H1 (cell line): ENCODE data around the gene DIP2C. TPM values are rescaled to one million over a fixed set of nuclear protein-coding genes. Genes with fewer than 3 reads are reported as not detected.

ENCODE experiments used
- CTCF ChIA-PET: fragments of 300-600 bp; sonication (Branson Sonifier 250); formaldehyde crosslinking; loops from one replicate; lab custom pipeline; 2021; ENCODE audit not compliant: partially characterized antibody; lab: Charles Lee
- POLR2A ChIA-PET: fragments of 300-600 bp; sonication (Branson Sonifier 250); formaldehyde crosslinking; loops from one replicate; lab custom pipeline; 2021; ENCODE audit warnings: inconsistent platforms; ENCODE audit not compliant: partially characterized antibody; lab: Charles Lee
- DNase-seq, 2 experiments: peaks; one replicate each; pipeline versions ENCODE4 v3.0.0 to v3.0.0-alpha.2; 2010 to 2022; ENCODE audit warnings: low spot score in 2 of 2, low read depth in 1 of 2, mixed read lengths in 1 of 2
- FAIRE-seq: peaks from 2 replicates; lab custom pipeline; 2011; peaks lifted over from hg19 to GRCh38; lab: Jason Lieb, UNC
- H2AFZ ChIP-seq: 2 replicates; pipeline ENCODE4 v1.8.1; 2012; ENCODE audit warnings: low read length, inconsistent platforms
- H2AK5ac ChIP-seq: 2 replicates; pipeline ENCODE4 v1.6.1; 2013; ENCODE audit warnings: low read depth, low read length
- H2BK120ac ChIP-seq: replicated peaks from 2 replicates; pipeline ENCODE3; 2013; ENCODE audit warnings: low read depth, low read length, inconsistent platforms
- H2BK12ac ChIP-seq: 2 replicates; pipeline ENCODE4 v1.6.1; 2013; ENCODE audit warnings: low read depth, low read length
- H2BK15ac ChIP-seq: 2 replicates; pipeline ENCODE4 v1.6.1; 2013; ENCODE audit warnings: low read length
- H2BK20ac ChIP-seq: 2 replicates; pipeline ENCODE4 v1.6.1; 2013; ENCODE audit warnings: low read length
- H2BK5ac ChIP-seq: 2 replicates; pipeline ENCODE4 v1.6.1; 2013; ENCODE audit warnings: low read depth, low read length
- H3K14ac ChIP-seq: 2 replicates; pipeline ENCODE4 v1.6.1; 2013; ENCODE audit warnings: inconsistent platforms; ENCODE audit not compliant: insufficient read length
- H3K18ac ChIP-seq: 2 replicates; pipeline ENCODE4 v1.6.1; 2013; ENCODE audit warnings: low read length; ENCODE audit errors: extremely low read depth
- H3K23ac ChIP-seq: 2 replicates; pipeline ENCODE4 v1.6.1; 2013; ENCODE audit warnings: inconsistent platforms; ENCODE audit not compliant: insufficient read length
- H3K23me2 ChIP-seq: 2 replicates; pipeline ENCODE4 v1.6.1; 2013; ENCODE audit warnings: low read depth, low read length
- H3K27ac ChIP-seq: 2 replicates; pipeline ENCODE4 v1.6.1; 2011; ENCODE audit warnings: low read depth, low read length, inconsistent platforms
- H3K27me3 ChIP-seq, 4 experiments: replicated peaks in 1 of 4; 1 replicate in 1 of 4; 2 replicates in 3 of 4; pipeline versions ENCODE4 v1.6.1 to v1.8.1; 2011 to 2013; ENCODE audit warnings: low read length in 3 of 4, mild to moderate bottlenecking in 3 of 4, inconsistent platforms in 2 of 4, mixed read lengths in 2 of 4, moderate library complexity in 1 of 4; ENCODE audit not compliant: control insufficient read depth in 3 of 4, insufficient read depth in 3 of 4; ENCODE audit errors: extremely low read depth in 1 of 4
- H3K36me3 ChIP-seq, 4 experiments: 2 replicates each; pipeline versions ENCODE4 v1.6.1 to v1.8.1; 2011 to 2013; ENCODE audit warnings: mild to moderate bottlenecking in 4 of 4, low read length in 3 of 4, moderate library complexity in 2 of 4, control low read depth in 1 of 4, inconsistent platforms in 1 of 4; ENCODE audit not compliant: insufficient read depth in 4 of 4, control insufficient read depth in 2 of 4
- H3K4ac ChIP-seq: replicated peaks from 2 replicates; pipeline ENCODE3; 2013; ENCODE audit warnings: low read length, low read depth, mixed read lengths, inconsistent platforms; ENCODE audit not compliant: insufficient read length
- H3K4me1 ChIP-seq, 4 experiments: replicated peaks in 1 of 4; 1 replicate in 1 of 4; 2 replicates in 3 of 4; pipeline versions ENCODE4 v1.6.1 to v1.8.1; 2011 to 2013; ENCODE audit warnings: low read length in 3 of 4, inconsistent platforms in 2 of 4, mixed read lengths in 1 of 4; ENCODE audit not compliant: insufficient read depth in 4 of 4, control insufficient read depth in 3 of 4
- H3K4me2 ChIP-seq, 2 experiments: 2 replicates each; pipeline versions ENCODE4 v1.6.1 to v1.8.1; 2011 to 2013; ENCODE audit warnings: low read depth in 2 of 2, low read length in 2 of 2, control low read depth in 1 of 2, inconsistent platforms in 1 of 2, mild to moderate bottlenecking in 1 of 2; ENCODE audit not compliant: insufficient read depth in 1 of 2
- H3K4me3 ChIP-seq, 4 experiments: fragments of 200-600, 300-600 bp in 1 of 4; sonication (generic), shearing (Covaris generic), sonication (Bioruptor Twin) in 1 of 4; 2 replicates each; pipeline versions ENCODE4 v1.5.1 to v1.8.1; 2011 to 2016; ENCODE audit warnings: low read length in 4 of 4, low read depth in 3 of 4, control low read depth in 2 of 4, inconsistent platforms in 2 of 4, mild to moderate bottlenecking in 2 of 4, mixed read lengths in 1 of 4, moderate library complexity in 1 of 4; ENCODE audit not compliant: insufficient read depth in 2 of 4; ENCODE audit errors: extremely low read depth in 1 of 4
- H3K56ac ChIP-seq: replicated peaks from 2 replicates; pipeline ENCODE3; 2013; ENCODE audit warnings: low read depth, mild to moderate bottlenecking, mixed read lengths, low read length, inconsistent platforms; ENCODE audit not compliant: insufficient read length
- H3K79me1 ChIP-seq: 2 replicates; pipeline ENCODE4 v1.6.1; 2013; ENCODE audit warnings: low read depth, low read length, control low read depth
- H3K79me2 ChIP-seq, 2 experiments: 2 replicates each; pipeline versions ENCODE4 v1.6.1 to v1.8.1; 2012 to 2013; ENCODE audit warnings: low read length in 2 of 2, mild to moderate bottlenecking in 2 of 2, inconsistent platforms in 1 of 2; ENCODE audit not compliant: insufficient read depth in 2 of 2, control insufficient read depth in 1 of 2
- H3K9ac ChIP-seq, 4 experiments: replicated peaks in 1 of 4; 1 replicate in 1 of 4; 2 replicates in 3 of 4; pipeline versions ENCODE4 v1.6.1 to v1.8.1; 2011 to 2013; ENCODE audit warnings: low read depth in 3 of 4, low read length in 3 of 4, control low read depth in 2 of 4, mild to moderate bottlenecking in 2 of 4, moderate library complexity in 2 of 4, inconsistent platforms in 1 of 4; ENCODE audit errors: extremely low read depth in 1 of 4
- H3K9me3 ChIP-seq, 2 experiments: 2 replicates each; pipeline versions ENCODE4 v1.6.1 to v1.8.1; 2012 to 2013; ENCODE audit warnings: mild to moderate bottlenecking in 2 of 2, moderate library complexity in 2 of 2, control low read depth in 1 of 2, inconsistent platforms in 1 of 2, low read depth in 1 of 2, low read length in 1 of 2, mixed read lengths in 1 of 2; ENCODE audit not compliant: insufficient read depth in 2 of 2
- H4K20me1 ChIP-seq, 2 experiments: replicated peaks in 1 of 2; 2 replicates each; pipeline versions ENCODE3 to v1.8.1; 2011 to 2013; ENCODE audit warnings: inconsistent platforms in 2 of 2, low read length in 2 of 2, mild to moderate bottlenecking in 1 of 2; ENCODE audit not compliant: insufficient read depth in 2 of 2, control insufficient read depth in 1 of 2
- H4K5ac ChIP-seq: 2 replicates; pipeline ENCODE4 v1.6.1; 2013; ENCODE audit warnings: low read length, low read depth, mixed read lengths, inconsistent platforms; ENCODE audit not compliant: insufficient read length
- H4K8ac ChIP-seq: 2 replicates; pipeline ENCODE4 v1.8.0; 2013; ENCODE audit warnings: mild to moderate bottlenecking, moderate library complexity, low read length, inconsistent platforms; ENCODE audit not compliant: insufficient read depth; ENCODE audit errors: extremely low read depth
- H4K91ac ChIP-seq: replicated peaks from 2 replicates; pipeline ENCODE3; 2013; ENCODE audit warnings: low read length, mixed read lengths, inconsistent platforms; ENCODE audit not compliant: insufficient read length
- POU5F1 ChIP-seq: IDR thresholded peaks from 2 replicates; pipeline ENCODE4 v1.6.1; 2011; ENCODE audit warnings: low read depth, mild to moderate bottlenecking, low read length, moderate library complexity
- whole genome bisulfite sequencing, 2 experiments: shearing (Covaris generic) in 1 of 2; methylation state at CpG; one replicate each; pipeline versions ENCODE4 v1.1.6 to v1.1.7; 2013 to 2015; ENCODE audit warnings: low lambda C conversion rate in 2 of 2, mixed read lengths in 2 of 2, inconsistent platforms in 1 of 2, low coverage in 1 of 2, missing lambda C conversion rate in 1 of 2; ENCODE audit not compliant: insufficient replicate concordance in 2 of 2, insufficient coverage in 1 of 2, insufficient read length in 1 of 2; ENCODE audit errors: extremely low coverage in 1 of 2, missing lambda C conversion rate in 1 of 2; 5-methylcytosine and 5-hydroxymethylcytosine counted together
- polyA plus RNA-seq, 7 experiments: library from polyadenylated mRNA; depleted of rRNA in 3 of 7; stranded (reverse) in 5 of 7; unstranded in 2 of 7; fragments of >200 nt in 5 of 7; fragments of 200-250 nt in 2 of 7; gene quantifications; 1 replicate in 5 of 7; 2 replicates in 1 of 7; 4 replicates in 1 of 7; pipeline versions ENCODE4 v1.2.1 to v1.2.3, GENCODE V29; 2011 to 2013; ENCODE audit warnings: missing spikeins in 2 of 7, mixed read lengths in 2 of 7
- total RNA-seq: library from RNA; stranded (reverse); fragmentation: NEBNext Ultra II Directional; extraction: Animal tissue kit (Norgen Biotek cat#: 25700); gene quantifications from 2 replicates; pipeline ENCODE4 v1.2.1, GENCODE V29; 2021

Gene DIP2C
- total and polyA plus RNA-seq, 2 of the 8 experiments (the other 6 are each of a cell fraction or from before 2014, with no cell fraction given): 3.8 to 9.3 TPM

DNA sequence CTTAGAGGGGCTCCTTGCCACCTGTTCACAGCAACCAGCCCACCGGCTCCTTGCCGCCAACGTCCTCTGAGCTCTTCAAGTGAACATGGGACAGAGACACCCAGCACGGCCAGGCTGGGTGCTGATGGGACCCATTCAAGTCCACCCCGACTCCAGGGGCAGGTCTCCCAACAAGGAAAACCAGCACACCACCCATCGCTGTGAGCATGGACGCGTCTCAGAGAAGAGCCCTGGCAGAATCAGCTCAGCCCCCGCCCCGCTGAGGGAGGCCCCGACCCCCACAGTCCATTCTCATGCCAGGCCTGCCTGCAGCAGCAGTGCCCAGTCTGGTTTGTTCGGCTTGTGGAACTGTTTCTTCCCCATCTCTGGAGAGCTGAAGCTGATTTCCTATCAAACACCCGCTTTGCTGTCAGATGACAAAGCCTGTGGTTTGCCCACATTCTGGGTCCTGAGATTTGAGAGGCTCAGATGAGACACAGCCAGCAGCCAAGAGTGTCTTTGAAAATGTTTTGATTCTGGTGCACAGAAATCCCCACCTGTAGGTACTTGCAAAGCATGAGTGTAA is 337.6 kb downstream of the DIP2C start:
- Histone ChIP-seq H3K56ac (no peak overlapping the region), H3K79me1 (no peaks in the 10 kb centered on the region), H2AFZ (no peak overlapping the region), H3K4me2 (no peak overlapping the region), H4K20me1 (peaks cover 0 to 1% of the 10 kb centered on the region in 2 experiments), H2AK5ac (no peak overlapping the region), H3K9me3 (no peaks in the 10 kb centered on the region), H4K8ac (no peak overlapping the region), H3K4ac (no peak overlapping the region), H3K4me1 (no peaks in the 10 kb centered on the region), H3K36me3 (no peaks in the 10 kb centered on the region), H3K9ac (no peak overlapping the region), H2BK5ac (no peak overlapping the region), H2BK12ac (no peak overlapping the region), H3K4me3 (no peak overlapping the region), H4K5ac (no peak overlapping the region), H3K23me2 (no peaks in the 10 kb centered on the region), H2BK15ac (no peak overlapping the region), H3K79me2 (no peaks in the 10 kb centered on the region), H3K18ac (no peak overlapping the region), H3K14ac (no peak overlapping the region), H3K23ac (no peak overlapping the region), H2BK120ac (no peak overlapping the region), H3K27me3 (no peaks in the 10 kb centered on the region), H3K27ac (no peak overlapping the region), H2BK20ac (no peak overlapping the region), H4K91ac (no peak overlapping the region)
- CTCF ChIA-PET: interaction anchor here (1.4 kb wide), 1 partner anchor 9 kb away, joined by 4 read pairs; no protein-coding TSS in a partner anchor
- TF ChIP-seq POU5F1: no peak
- POLR2A ChIA-PET: interaction anchor here (1.3 kb wide), 1 partner anchor 9 kb away, joined by 3 read pairs; no protein-coding TSS in a partner anchor
- DNase-seq: no peak
- FAIRE-seq: no peak
- WGBS, 2 experiments: 97% methylated on average over 12 of the region's 13 CpGs; no CpG with 5 or more reads in 1 of the 2 experiments
